ENCODE results near the gene FAM174C. TPM values are rescaled to one million over a fixed set of nuclear protein-coding genes. Genes with fewer than 3 reads are reported as not detected.

The FAM174C gene
- total and polyA plus RNA-seq, 4 donors = 21.9 to 68.8 (median 33.5) TPM

DNA sequence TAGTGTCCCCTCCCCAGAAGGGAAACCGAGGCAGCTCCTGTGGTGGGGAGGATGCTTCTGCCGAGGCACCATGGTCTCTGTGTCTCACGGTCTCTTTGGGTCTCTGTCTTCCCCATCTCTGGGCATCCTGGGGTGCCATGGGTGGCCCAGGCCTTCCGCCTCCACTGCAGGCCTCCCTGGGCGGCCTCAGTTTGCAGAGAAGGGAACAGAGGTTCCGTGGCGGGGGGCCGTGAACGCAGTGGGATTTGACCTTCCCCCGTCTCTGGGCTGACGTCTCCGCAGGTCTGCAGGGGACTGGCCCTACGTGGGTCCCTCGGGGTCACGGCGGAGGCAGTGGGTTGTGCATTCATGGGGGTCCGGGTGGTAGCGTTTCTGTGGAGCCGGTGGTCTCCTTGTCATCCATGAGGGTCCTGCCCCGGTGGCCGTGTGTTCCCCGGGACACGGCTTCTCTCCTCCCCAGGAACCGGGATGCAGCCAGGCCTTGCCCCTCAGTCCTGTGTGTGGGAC is 14.9 kb downstream of the FAM174C start:
- H3K27ac ChIP-seq (ENCODE audit: low read depth in 1 of 2, low read length in 2 of 2) = no peak overlapping the region
- H3K4me1 ChIP-seq (ENCODE audit: control insufficient read depth in 1 of 2, insufficient read depth in 2 of 2, low read length in 2 of 2) = no peaks in the 10 kb centered on the region
- H3K27me3 ChIP-seq (ENCODE audit: control insufficient read depth in 1 of 2, insufficient read depth in 2 of 2, low read length in 1 of 2) = no peaks in the 10 kb centered on the region
- H3K4me3 ChIP-seq (ENCODE audit: low read length in 2 of 2) = no peak overlapping the region
- DNase-seq (no peak), ATAC-seq (ENCODE audit: low FRiP score) (no peak)
- intact Hi-C loops (cut with DNase I) = no loop called here
- H3K9me3 ChIP-seq (ENCODE audit: control insufficient read depth, low read length) = no peaks in the 10 kb centered on the region
- WGBS, 2 donors = 85 to 90% methylated on average over 24 of the region's 24 CpGs
- H3K36me3 ChIP-seq (ENCODE audit: control insufficient read depth in 1 of 2, insufficient read depth in 2 of 2, low read length in 1 of 2) = no peaks in the 10 kb centered on the region

DNA sequence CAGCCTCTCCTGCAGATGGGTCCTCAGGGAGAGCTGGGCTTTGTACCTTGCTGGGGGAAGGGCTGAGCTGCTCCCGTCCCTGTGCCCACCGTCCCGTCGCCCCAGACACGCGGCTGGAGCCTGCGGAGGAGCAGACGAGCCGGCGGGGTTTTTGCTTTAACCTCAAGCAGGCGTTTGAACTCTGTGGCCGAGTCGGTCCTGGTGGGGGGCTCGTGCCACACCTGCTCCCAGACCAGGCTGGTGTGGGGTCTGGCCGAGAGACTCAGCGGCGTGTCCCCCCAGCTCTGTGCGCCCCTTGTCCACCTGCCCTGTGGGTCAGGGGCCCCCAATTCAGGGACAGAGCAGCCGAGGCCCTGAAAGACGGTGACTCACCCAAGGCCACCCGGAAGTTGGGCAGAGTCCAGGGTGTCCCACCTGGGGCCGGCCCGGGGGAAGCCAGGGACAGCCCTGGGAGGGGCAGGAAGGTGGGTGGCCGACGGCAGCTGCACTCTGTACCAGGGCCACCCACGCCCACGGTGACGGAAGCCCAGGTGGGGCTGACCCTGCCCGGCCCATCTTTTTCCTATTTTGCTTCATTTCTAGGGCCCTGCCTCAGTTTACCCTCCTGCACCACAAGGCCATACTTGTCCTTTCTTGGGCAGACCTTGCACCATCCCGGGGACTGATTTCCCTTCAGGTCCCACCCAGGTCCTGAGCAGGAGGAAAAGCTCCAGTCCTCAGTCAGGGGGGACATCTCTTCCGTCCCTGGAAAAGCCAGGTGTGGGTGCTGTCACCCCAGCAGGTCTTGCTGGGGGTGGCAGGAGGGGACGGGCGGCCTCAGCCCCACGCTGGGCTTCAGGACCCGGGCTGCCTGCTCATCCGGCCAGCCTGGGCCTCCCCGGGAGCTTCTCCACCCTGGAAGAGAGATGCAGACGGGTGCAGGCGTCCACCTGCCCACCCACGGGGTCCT is 15.6 kb downstream of the FAM174C start:
- no peaks in the 10 kb centered on the region for H3K9me3 ChIP-seq (ENCODE audit: control insufficient read depth, low read length)
- no peak overlapping the region for H3K27ac ChIP-seq (ENCODE audit: low read depth in 1 of 2, low read length in 2 of 2)
- no peaks in the 10 kb centered on the region for H3K27me3 ChIP-seq (ENCODE audit: control insufficient read depth in 1 of 2, insufficient read depth in 2 of 2, low read length in 1 of 2)
- no peak for ATAC-seq (ENCODE audit: low FRiP score)
- 77 to 80% methylated on average over 38 to 40 of the region's 40 CpGs for WGBS, 2 donors
- no peaks in the 10 kb centered on the region for H3K36me3 ChIP-seq (ENCODE audit: control insufficient read depth in 1 of 2, insufficient read depth in 2 of 2, low read length in 1 of 2)
- intact Hi-C loops (cut with DNase I) = no loop called here
- H3K4me1 ChIP-seq (ENCODE audit: control insufficient read depth in 1 of 2, insufficient read depth in 2 of 2, low read length in 2 of 2) = no peaks in the 10 kb centered on the region
- no peak for DNase-seq
- H3K4me3 ChIP-seq (ENCODE audit: low read length in 2 of 2) = no peak overlapping the region

GRCh38 chr19:1291761-1292418 is 16.6 kb downstream of the FAM174C start:
- Histone ChIP-seq H3K27me3 (ENCODE audit: control insufficient read depth in 1 of 2, insufficient read depth in 2 of 2, low read length in 1 of 2) (no peaks in the 10 kb centered on the region), H3K36me3 (ENCODE audit: control insufficient read depth in 1 of 2, insufficient read depth in 2 of 2, low read length in 1 of 2) (no peaks in the 10 kb centered on the region), H3K27ac (ENCODE audit: low read depth in 1 of 2, low read length in 2 of 2) (no peak overlapping the region), H3K4me3 (ENCODE audit: low read length in 2 of 2) (no peak overlapping the region), H3K9me3 (ENCODE audit: control insufficient read depth, low read length) (no peaks in the 10 kb centered on the region), H3K4me1 (ENCODE audit: control insufficient read depth in 1 of 2, insufficient read depth in 2 of 2, low read length in 2 of 2) (no peaks in the 10 kb centered on the region)
- 22 to 36% methylated on average over 24 to 25 of the region's 25 CpGs for WGBS, 2 donors
- intact Hi-C loops (cut with DNase I) = no loop called here
- ATAC-seq (ENCODE audit: low FRiP score) (no peak), DNase-seq (no peak)

DNA sequence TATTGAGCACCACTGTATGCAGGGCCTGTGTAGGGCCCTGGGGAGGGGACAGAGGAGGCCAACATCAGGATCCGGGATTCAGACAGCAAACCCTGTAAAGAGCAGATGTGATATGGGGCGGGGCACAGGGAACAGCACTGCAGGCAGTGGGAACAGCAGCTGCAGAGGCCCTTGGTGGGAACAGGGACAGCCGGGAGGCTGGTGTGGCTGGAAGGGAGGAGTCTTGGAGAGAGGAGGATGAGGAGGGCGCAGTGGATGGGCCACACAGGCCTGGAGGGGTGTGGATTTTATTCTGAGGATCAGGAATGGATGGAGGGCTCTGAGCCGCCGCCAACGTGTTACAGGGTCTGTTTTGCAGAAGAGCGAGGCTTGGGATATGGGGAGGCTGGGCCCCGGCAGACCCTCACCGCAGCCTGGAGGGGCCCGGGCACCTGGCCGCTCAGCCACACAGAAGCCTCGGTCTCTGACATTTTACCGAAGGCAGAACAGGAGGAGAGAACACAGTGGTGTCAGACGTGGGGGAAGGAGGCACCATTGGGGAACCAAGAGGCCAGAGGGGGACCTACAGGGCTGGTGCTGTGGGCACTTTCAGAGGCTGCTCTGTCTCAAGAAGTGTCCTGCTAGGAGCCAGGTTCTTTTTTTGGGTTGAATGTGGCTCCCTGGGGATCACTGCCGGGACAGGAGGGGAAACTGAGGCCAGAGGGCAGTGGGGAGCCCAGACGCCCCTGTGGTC is 17.3 kb downstream of the FAM174C start:
- Histone ChIP-seq H3K36me3 (ENCODE audit: control insufficient read depth in 1 of 2, insufficient read depth in 2 of 2, low read length in 1 of 2) (no peaks in the 10 kb centered on the region), H3K4me1 (ENCODE audit: control insufficient read depth in 1 of 2, insufficient read depth in 2 of 2, low read length in 2 of 2) (no peaks in the 10 kb centered on the region), H3K27me3 (ENCODE audit: control insufficient read depth in 1 of 2, insufficient read depth in 2 of 2, low read length in 1 of 2) (no peaks in the 10 kb centered on the region), H3K9me3 (ENCODE audit: control insufficient read depth, low read length) (no peaks in the 10 kb centered on the region), H3K4me3 (ENCODE audit: low read length in 2 of 2) (no peak overlapping the region), H3K27ac (ENCODE audit: low read depth in 1 of 2, low read length in 2 of 2) (no peak overlapping the region)
- ATAC-seq (ENCODE audit: low FRiP score) (no peak), DNase-seq (no peak)
- intact Hi-C loops (cut with DNase I) = no loop called here
- 86 to 87% methylated on average over 17 of the region's 17 CpGs for WGBS, 2 donors

DNA sequence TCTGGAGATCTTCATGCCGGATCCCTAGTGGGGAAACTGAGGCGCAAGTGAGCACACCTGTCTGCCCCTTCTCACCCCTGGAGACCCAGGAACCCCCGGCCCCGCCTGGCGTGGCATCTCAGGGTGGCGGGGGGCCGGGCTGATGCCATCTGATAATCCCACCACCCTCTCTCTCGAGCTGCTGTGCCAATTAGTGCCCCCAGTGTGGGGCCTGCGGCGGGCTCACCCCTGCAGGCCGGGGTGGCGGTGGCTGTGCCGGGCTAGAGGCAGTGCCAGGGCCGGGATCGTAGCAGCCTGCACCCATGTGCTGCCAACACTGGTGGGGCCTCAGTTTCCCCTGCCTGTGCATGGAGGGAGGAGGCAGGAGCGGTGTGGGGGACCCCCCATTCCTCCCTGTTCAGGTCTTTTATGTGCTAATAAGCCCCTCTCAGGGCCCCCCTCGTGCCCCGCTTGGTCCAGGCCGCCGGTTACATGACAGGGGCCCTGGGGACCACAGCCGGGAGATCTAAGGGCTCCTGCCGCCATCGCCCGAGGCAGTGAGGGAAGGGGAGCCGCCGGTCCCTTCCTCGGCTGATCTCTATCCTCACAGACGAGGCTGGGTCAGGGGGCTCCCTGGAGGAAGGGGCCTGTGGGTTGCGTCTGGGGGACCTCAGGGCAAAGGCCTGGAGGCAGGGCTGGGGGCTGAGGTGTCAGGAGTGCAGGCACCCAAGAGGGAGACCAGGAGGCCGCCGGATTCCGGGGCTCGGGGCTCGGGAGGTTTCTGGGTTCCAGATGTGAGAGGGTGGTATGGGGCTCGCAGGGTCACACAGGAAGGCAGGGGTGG is 18.7 kb downstream of the FAM174C start:
- H3K27me3 ChIP-seq (ENCODE audit: control insufficient read depth in 1 of 2, insufficient read depth in 2 of 2, low read length in 1 of 2) = no peaks in the 10 kb centered on the region
- no peak for DNase-seq
- no peak for ATAC-seq (ENCODE audit: low FRiP score)
- no peak overlapping the region for H3K27ac ChIP-seq (ENCODE audit: low read depth in 1 of 2, low read length in 2 of 2)
- 82 to 88% methylated on average over 30 to 35 of the region's 35 CpGs for WGBS, 2 donors
- intact Hi-C loops (cut with DNase I) = no loop called here
- no peaks in the 10 kb centered on the region for H3K9me3 ChIP-seq (ENCODE audit: control insufficient read depth, low read length)
- H3K4me1 ChIP-seq (ENCODE audit: control insufficient read depth in 1 of 2, insufficient read depth in 2 of 2, low read length in 2 of 2) = no peaks in the 10 kb centered on the region
- H3K4me3 ChIP-seq (ENCODE audit: low read length in 2 of 2) = no peak overlapping the region
- H3K36me3 ChIP-seq (ENCODE audit: control insufficient read depth in 1 of 2, insufficient read depth in 2 of 2, low read length in 1 of 2) = no peaks in the 10 kb centered on the region

DNA sequence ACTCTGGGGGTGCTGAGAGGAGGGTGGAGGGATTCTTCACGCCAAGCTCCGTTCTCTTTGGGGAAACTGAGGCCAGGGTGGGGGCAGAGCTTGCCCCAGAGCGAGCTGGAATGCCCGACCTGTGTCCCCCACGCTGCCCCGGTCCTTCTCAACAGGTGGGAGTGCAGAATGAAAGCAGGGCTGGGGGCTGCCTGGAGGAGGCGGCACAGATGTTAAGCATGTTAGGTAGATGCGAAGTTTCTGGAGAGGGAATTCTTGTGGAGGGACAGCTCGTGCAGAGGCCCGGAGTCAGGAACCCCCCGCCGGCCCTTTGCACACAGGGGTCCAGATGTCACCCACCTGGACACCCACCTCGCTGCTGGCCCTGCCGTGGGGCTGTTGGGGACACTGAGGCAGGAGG is 19.4 kb downstream of the FAM174C start:
- 72 to 74% methylated on average over 14 of the region's 14 CpGs for WGBS, 2 donors
- Histone ChIP-seq H3K4me1 (ENCODE audit: control insufficient read depth in 1 of 2, insufficient read depth in 2 of 2, low read length in 2 of 2) (no peaks in the 10 kb centered on the region), H3K27ac (ENCODE audit: low read depth in 1 of 2, low read length in 2 of 2) (no peak overlapping the region), H3K27me3 (ENCODE audit: control insufficient read depth in 1 of 2, insufficient read depth in 2 of 2, low read length in 1 of 2) (no peaks in the 10 kb centered on the region), H3K9me3 (ENCODE audit: control insufficient read depth, low read length) (no peaks in the 10 kb centered on the region), H3K4me3 (ENCODE audit: low read length in 2 of 2) (no peak overlapping the region), H3K36me3 (ENCODE audit: control insufficient read depth in 1 of 2, insufficient read depth in 2 of 2, low read length in 1 of 2) (no peaks in the 10 kb centered on the region)
- ATAC-seq (ENCODE audit: low FRiP score) (no peak), DNase-seq (no peak)
- intact Hi-C loops (cut with DNase I) = no loop called here

GRCh38 chr19:1295169-1296012 is 20.1 kb downstream of the FAM174C start:
- DNase-seq (no peak), ATAC-seq (ENCODE audit: low FRiP score) (no peak)
- intact Hi-C loops (cut with DNase I) = no loop called here
- 13 to 14% methylated on average over 45 to 82 of the region's 82 CpGs for WGBS, 2 donors
- no peaks in the 10 kb centered on the region for H3K4me1 ChIP-seq (ENCODE audit: control insufficient read depth in 1 of 2, insufficient read depth in 2 of 2, low read length in 2 of 2)
- no peaks in the 10 kb centered on the region for H3K36me3 ChIP-seq (ENCODE audit: control insufficient read depth in 1 of 2, insufficient read depth in 2 of 2, low read length in 1 of 2)
- no peaks in the 10 kb centered on the region for H3K9me3 ChIP-seq (ENCODE audit: control insufficient read depth, low read length)
- no peak overlapping the region for H3K27ac ChIP-seq (ENCODE audit: low read depth in 1 of 2, low read length in 2 of 2)
- no peaks in the 10 kb centered on the region for H3K27me3 ChIP-seq (ENCODE audit: control insufficient read depth in 1 of 2, insufficient read depth in 2 of 2, low read length in 1 of 2)
- H3K4me3 ChIP-seq (ENCODE audit: low read length in 2 of 2) = no peak overlapping the region
